ENCODE measurements around the gene NDUFA5.

DNA sequence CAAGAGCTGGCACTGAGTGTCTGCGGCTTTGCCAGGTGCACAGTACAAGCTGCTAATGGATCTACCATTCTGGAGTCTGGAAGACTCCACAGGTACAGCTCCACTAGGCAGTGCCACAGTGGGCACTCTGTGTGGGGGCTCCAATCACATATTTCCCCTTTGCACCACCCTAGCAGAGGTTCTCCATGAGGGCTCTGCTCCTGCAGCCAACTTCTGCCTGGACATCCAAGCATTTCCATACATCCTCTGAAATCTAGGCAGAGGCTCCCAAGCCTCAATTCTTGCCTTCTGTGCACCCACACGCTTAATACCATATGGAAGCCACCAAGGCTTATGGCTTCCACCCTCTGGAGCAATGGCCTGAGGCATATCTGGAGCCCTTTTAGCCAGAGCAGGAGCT is 52.4 kb downstream of the NDUFA5 start:
- TF ChIP-seq, protein P1, sequence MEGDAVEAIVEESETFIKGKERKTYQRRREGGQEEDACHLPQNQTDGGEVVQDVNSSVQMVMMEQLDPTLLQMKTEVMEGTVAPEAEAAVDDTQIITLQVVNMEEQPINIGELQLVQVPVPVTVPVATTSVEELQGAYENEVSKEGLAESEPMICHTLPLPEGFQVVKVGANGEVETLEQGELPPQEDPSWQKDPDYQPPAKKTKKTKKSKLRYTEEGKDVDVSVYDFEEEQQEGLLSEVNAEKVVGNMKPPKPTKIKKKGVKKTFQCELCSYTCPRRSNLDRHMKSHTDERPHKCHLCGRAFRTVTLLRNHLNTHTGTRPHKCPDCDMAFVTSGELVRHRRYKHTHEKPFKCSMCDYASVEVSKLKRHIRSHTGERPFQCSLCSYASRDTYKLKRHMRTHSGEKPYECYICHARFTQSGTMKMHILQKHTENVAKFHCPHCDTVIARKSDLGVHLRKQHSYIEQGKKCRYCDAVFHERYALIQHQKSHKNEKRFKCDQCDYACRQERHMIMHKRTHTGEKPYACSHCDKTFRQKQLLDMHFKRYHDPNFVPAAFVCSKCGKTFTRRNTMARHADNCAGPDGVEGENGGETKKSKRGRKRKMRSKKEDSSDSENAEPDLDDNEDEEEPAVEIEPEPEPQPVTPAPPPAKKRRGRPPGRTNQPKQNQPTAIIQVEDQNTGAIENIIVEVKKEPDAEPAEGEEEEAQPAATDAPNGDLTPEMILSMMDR (IDR thresholded peaks at IDR 0.05): no peak
- no peak for TF ChIP-seq EP300 (IDR thresholded peaks at IDR 0.05)
- no peak for TF ChIP-seq POLR2AphosphoS5 (IDR thresholded peaks at IDR 0.05)
- no peak for TF ChIP-seq POLR2A (IDR thresholded peaks at IDR 0.05)

All from suprapubic skin (tissue), 4 donors.